Uterus (tissue), 2 donors: ENCODE data around the gene ZNF536.

Experiments
- POLR2A ChIP-seq, 2 donors: fragments of 450-650 bp; IDR thresholded peaks; one replicate each; pipeline ENCODE4 v1.6.1; 2016; ENCODE audit warnings: antibody characterized with exemption in 2 of 2, mild to moderate bottlenecking in 1 of 2, moderate library complexity in 1 of 2
- TF ChIP-seq, protein P1 (sequence below), 4 experiments: fragments of 200-600 bp in 2 of 4; fragments of 450-650 bp in 2 of 4; sonication (generic) in 2 of 4; IDR thresholded peaks; one replicate each; pipeline ENCODE4 v1.5.1; 2016 to 2019; ENCODE audit warnings: antibody characterized with exemption in 4 of 4, mild to moderate bottlenecking in 2 of 4, moderate library complexity in 1 of 4

DNA sequence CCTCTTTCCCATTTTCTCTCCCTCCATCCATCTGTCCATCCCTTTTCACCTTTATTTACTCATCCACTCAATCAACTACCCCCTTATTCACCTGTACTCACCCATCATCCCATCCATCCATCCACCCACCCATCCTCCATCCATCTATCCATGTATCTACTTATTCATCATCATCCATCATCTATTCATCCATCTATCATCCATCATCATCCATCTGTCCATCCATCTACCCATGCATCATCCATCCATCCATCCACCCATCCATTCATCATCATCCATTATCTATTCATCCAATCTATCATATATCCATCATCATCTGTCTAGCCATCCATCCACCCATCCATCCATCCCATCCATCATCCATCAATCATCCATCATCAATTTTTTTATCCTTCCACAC lies 48.3 kb upstream of the ZNF536 start:
- TF ChIP-seq, protein P1, sequence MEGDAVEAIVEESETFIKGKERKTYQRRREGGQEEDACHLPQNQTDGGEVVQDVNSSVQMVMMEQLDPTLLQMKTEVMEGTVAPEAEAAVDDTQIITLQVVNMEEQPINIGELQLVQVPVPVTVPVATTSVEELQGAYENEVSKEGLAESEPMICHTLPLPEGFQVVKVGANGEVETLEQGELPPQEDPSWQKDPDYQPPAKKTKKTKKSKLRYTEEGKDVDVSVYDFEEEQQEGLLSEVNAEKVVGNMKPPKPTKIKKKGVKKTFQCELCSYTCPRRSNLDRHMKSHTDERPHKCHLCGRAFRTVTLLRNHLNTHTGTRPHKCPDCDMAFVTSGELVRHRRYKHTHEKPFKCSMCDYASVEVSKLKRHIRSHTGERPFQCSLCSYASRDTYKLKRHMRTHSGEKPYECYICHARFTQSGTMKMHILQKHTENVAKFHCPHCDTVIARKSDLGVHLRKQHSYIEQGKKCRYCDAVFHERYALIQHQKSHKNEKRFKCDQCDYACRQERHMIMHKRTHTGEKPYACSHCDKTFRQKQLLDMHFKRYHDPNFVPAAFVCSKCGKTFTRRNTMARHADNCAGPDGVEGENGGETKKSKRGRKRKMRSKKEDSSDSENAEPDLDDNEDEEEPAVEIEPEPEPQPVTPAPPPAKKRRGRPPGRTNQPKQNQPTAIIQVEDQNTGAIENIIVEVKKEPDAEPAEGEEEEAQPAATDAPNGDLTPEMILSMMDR (IDR thresholded peaks at IDR 0.05), result no peak
- no peak for TF ChIP-seq POLR2A (IDR thresholded peaks at IDR 0.05)
